Vagina (tissue), 2 donors: ENCODE data around the gene CD8B2. TPM values are rescaled to one million over a fixed set of nuclear protein-coding genes. Genes with fewer than 3 reads are reported as not detected.
"Not testable (repeated sequence)": the region's sequence is repeated elsewhere in the genome, so short reads cannot be mapped to it uniquely, and the experiment has no call there.

Source experiments
- DNase-seq, 2 donors: peaks; one replicate each; pipeline ENCODE4 v3.0.0-alpha.2; 2017; ENCODE audit errors: extremely low spot score in 2 of 2
- H3K27ac ChIP-seq: fragments of 200-600 bp; sonication (generic); one replicate; pipeline ENCODE4 v1.5.1; 2019
- H3K27me3 ChIP-seq: fragments of 200-600 bp; sonication (generic); one replicate; pipeline ENCODE4 v1.5.1; 2019
- H3K36me3 ChIP-seq, 2 donors: fragments of 200-600 bp; sonication (generic); one replicate each; pipeline ENCODE4 v1.5.1; 2017 to 2019
- H3K4me1 ChIP-seq: fragments of 200-600 bp; sonication (generic); one replicate; pipeline ENCODE4 v1.5.1; 2019
- H3K4me3 ChIP-seq, 2 donors: fragments of 200-600 bp; sonication (generic); 1 replicate in 1 of 2; 2 replicates in 1 of 2; pipeline ENCODE4 v1.5.1; 2016 to 2019
- H3K9me3 ChIP-seq: fragments of 200-600 bp; sonication (generic); one replicate; pipeline ENCODE4 v1.5.1; 2019
- CTCF ChIP-seq, 3 experiments: fragments of 450-650 bp in 2 of 3; fragments of 200-600 bp in 1 of 3; sonication (generic) in 1 of 3; IDR thresholded peaks; one replicate each; pipeline ENCODE4 v1.5.1; 2017 to 2019; ENCODE audit warnings: antibody characterized with exemption in 3 of 3, mild to moderate bottlenecking in 2 of 3, moderate library complexity in 2 of 3
- POLR2A ChIP-seq, 2 donors: fragments of 450-650 bp; IDR thresholded peaks; one replicate each; pipeline ENCODE4 v1.6.1; 2017; ENCODE audit warnings: antibody characterized with exemption in 2 of 2, mild to moderate bottlenecking in 2 of 2, moderate library complexity in 2 of 2
- POLR2AphosphoS5 ChIP-seq, 2 donors: sonication (generic); formaldehyde crosslinking; IDR thresholded peaks; one replicate each; pipeline ENCODE4 v1.9.0; 2017; ENCODE audit warnings: antibody characterized with exemption in 2 of 2, mild to moderate bottlenecking in 2 of 2, low read depth in 1 of 2; ENCODE audit not compliant: insufficient read depth in 1 of 2
- intact Hi-C: fragments of 100-400 bp; cut with DNase I; formaldehyde crosslinking; loops from one replicate; pipeline ENCODE4 v1.15.1; 2023
- total RNA-seq: library from RNA; depleted of rRNA; stranded (reverse); fragments of >200 nt; gene quantifications from one replicate; pipeline ENCODE4 v1.2.3, GENCODE V29; 2016

Gene CD8B2
- total RNA-seq, 1 donor from 2014 or later, result 0.74 TPM

- no peaks in the 10 kb centered on the region for H3K27me3 ChIP-seq
- no peaks in the 10 kb centered on the region for H3K9me3 ChIP-seq
- no peak overlapping the region for H3K4me3 ChIP-seq
- DNase-seq, result no peak
- intact Hi-C loops, result no loop called here
- peaks cover 46% of the 10 kb centered on the region for H3K4me1 ChIP-seq
- H3K27ac ChIP-seq, result peak overlapping the region; percentile 40
- no peaks in the 10 kb centered on the region for H3K36me3 ChIP-seq
- no peak for TF ChIP-seq POLR2AphosphoS5 (IDR thresholded peaks at IDR 0.05; ENCODE audit: insufficient read depth in 1 of 2, low read depth in 1 of 2)
- no peak for TF ChIP-seq POLR2A (IDR thresholded peaks at IDR 0.05)
- TF ChIP-seq CTCF (IDR thresholded peaks at IDR 0.05), result no peak
These were observed 76.0 kb downstream of the CD8B2 start for GRCh38 chr2:106563195-106563594.

- Histone ChIP-seq H3K36me3 (no peaks in the 10 kb centered on the region), H3K27me3 (no peaks in the 10 kb centered on the region), H3K4me3 (no peak overlapping the region), H3K27ac (peak overlapping the region; percentile 27), H3K9me3 (no peaks in the 10 kb centered on the region), H3K4me1 (peaks cover 38% of the 10 kb centered on the region)
- intact Hi-C loops, result loop anchor here (5.0 kb wide), 1 partner anchor 317 kb away; no protein-coding TSS in a partner anchor
- DNase-seq, result no peak
- no peak for TF ChIP-seq CTCF (IDR thresholded peaks at IDR 0.05)
- TF ChIP-seq POLR2A (IDR thresholded peaks at IDR 0.05), result no peak
- no peak for TF ChIP-seq POLR2AphosphoS5 (IDR thresholded peaks at IDR 0.05; ENCODE audit: insufficient read depth in 1 of 2, low read depth in 1 of 2)
These were observed 78.4 kb downstream of the CD8B2 start for GRCh38 chr2:106565599-106565998.

- Histone ChIP-seq H3K4me1 (peaks cover 34% of the 10 kb centered on the region), H3K27ac (peak overlapping the region; percentile 27), H3K36me3 (no peaks in the 10 kb centered on the region), H3K27me3 (no peaks in the 10 kb centered on the region), H3K9me3 (no peaks in the 10 kb centered on the region), H3K4me3 (no peak overlapping the region)
- no peak for DNase-seq
- TF ChIP-seq CTCF (IDR thresholded peaks at IDR 0.05), result no peak
- peak in 1 of 2 donors; percentile 60 for TF ChIP-seq POLR2AphosphoS5 (IDR thresholded peaks at IDR 0.05; ENCODE audit: insufficient read depth in 1 of 2, low read depth in 1 of 2)
- TF ChIP-seq POLR2A (IDR thresholded peaks at IDR 0.05), result no peak
- intact Hi-C loops, result loop anchor here (5.0 kb wide), 1 partner anchor 316 kb away; no protein-coding TSS in a partner anchor
These were observed 78.9 kb downstream of the CD8B2 start for GRCh38 chr2:106566050-106566449.

GRCh38 chr2:106566484-106566883 is 79.3 kb downstream of the CD8B2 start:
- intact Hi-C loops, result loop anchor here (5.0 kb wide), 1 partner anchor 316 kb away; no protein-coding TSS in a partner anchor
- H3K4me1 ChIP-seq, result peaks cover 29% of the 10 kb centered on the region
- not testable (repeated sequence) for H3K27me3 ChIP-seq, H3K36me3 ChIP-seq, DNase-seq, H3K4me3 ChIP-seq, H3K9me3 ChIP-seq
- peak overlapping the region; percentile 27 for H3K27ac ChIP-seq

- no peak for DNase-seq
These were observed 83.2 kb downstream of the CD8B2 start for GRCh38 chr2:106570316-106570715.

More at GRCh38 chr2:106570316-106570715, 83.2 kb downstream of the CD8B2 start:
- Histone ChIP-seq H3K27ac (no peak overlapping the region), H3K9me3 (no peaks in the 10 kb centered on the region), H3K4me1 (peaks cover 7% of the 10 kb centered on the region), H3K4me3 (no peak overlapping the region), H3K36me3 (no peaks in the 10 kb centered on the region), H3K27me3 (no peaks in the 10 kb centered on the region)
- TF ChIP-seq POLR2A (IDR thresholded peaks at IDR 0.05) (no peak), POLR2AphosphoS5 (IDR thresholded peaks at IDR 0.05; ENCODE audit: insufficient read depth in 1 of 2, low read depth in 1 of 2) (no peak), CTCF (IDR thresholded peaks at IDR 0.05) (no peak)
- intact Hi-C loops, result no loop called here

Other genes with a start within 250 kb of the CD8B2 start
- gene RGPD3, start 19.0 kb upstream of the CD8B2 start, total RNA-seq, result 0.25 TPM